Measurements from ENCODE around the gene ZFPL1. TPM values are rescaled to one million over a fixed set of nuclear protein-coding genes. Genes with fewer than 3 reads are reported as not detected.

The ZFPL1 gene
- total RNA-seq, 1 donor from 2014 or later = 33.9 TPM

DNA sequence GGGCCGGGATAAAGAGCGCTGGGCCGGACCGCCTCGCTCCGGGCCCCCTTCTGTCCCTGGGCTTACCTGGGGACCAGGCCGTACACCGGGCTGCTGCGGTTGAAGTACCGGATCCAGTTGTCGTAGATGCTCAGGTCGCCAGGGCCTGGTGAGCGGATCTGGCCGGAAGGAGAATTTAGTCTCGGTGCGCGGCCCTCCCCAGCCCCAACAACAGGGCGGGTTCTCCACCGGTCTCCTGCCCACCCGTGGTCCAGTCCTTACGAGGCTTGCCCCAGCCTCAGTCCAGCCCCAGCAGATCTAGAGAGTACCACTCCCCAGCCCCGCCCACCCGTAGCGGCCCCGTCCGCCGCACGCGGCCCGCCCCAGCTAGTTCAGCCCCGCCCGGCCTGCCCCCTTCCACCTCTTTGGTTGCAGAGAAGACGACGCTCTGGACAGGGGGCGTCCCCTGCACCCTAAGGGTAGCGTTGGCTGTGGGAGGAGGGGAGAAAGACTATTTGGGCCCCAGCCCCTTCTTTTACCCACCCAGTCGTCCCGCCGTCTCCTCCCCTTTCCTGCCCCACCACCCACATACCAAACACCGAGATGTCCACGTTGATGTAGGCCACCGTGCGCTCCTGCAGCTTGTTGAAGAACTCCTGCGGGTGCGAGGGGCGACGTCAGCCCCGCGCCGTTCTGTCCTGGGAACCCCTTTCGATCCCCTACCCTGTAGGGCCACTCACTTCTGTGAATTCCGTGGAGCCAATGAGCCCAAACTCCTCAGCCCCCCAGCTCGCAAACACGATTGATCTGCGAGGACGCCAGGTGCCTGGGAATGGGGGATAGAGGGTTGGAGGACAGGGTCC, 36.2 kb upstream of the ZFPL1 start:
- Mint-ChIP-seq H3K4me3 (ENCODE audit: unreplicated experiment) (no peak overlapping the region), H3K4me1 (ENCODE audit: low read depth, unreplicated experiment) (peaks cover 3% of the 10 kb centered on the region), H3K36me3 (ENCODE audit: unreplicated experiment) (no peaks in the 10 kb centered on the region), H3K27me3 (ENCODE audit: unreplicated experiment) (peaks cover 6% of the 10 kb centered on the region), H3K9me3 (ENCODE audit: unreplicated experiment) (peaks cover 2% of the 10 kb centered on the region), H3K27ac (ENCODE audit: unreplicated experiment) (no peak overlapping the region)
- TF ChIP-seq, protein P1, sequence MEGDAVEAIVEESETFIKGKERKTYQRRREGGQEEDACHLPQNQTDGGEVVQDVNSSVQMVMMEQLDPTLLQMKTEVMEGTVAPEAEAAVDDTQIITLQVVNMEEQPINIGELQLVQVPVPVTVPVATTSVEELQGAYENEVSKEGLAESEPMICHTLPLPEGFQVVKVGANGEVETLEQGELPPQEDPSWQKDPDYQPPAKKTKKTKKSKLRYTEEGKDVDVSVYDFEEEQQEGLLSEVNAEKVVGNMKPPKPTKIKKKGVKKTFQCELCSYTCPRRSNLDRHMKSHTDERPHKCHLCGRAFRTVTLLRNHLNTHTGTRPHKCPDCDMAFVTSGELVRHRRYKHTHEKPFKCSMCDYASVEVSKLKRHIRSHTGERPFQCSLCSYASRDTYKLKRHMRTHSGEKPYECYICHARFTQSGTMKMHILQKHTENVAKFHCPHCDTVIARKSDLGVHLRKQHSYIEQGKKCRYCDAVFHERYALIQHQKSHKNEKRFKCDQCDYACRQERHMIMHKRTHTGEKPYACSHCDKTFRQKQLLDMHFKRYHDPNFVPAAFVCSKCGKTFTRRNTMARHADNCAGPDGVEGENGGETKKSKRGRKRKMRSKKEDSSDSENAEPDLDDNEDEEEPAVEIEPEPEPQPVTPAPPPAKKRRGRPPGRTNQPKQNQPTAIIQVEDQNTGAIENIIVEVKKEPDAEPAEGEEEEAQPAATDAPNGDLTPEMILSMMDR (IDR thresholded peaks at IDR 0.05; ENCODE audit: partially characterized antibody, unreplicated experiment) = no peak
- no peak for DNase-seq

DNA sequence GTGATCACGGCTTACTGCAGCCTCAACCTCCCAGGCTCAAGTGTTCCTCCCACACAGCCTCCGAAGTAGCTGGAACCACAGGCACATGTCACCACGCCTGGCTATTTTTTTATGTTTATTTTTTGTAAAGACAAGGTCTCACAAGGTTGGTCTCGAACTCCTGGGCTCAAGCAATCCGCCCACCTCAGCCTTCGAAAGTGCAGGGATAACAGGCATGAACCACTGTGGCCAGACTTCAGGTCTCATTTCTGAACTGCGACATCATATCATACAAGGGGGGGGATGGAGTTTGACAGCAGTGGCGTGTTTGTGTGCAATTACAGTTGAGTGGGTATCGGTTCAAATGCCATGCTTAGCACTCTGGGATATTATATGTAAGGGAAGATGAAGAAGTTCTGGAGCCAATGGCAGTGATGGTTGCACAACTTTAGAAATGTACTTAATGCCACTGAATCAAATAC, 32.6 kb upstream of the ZFPL1 start:
- no peak for DNase-seq
- H3K36me3 Mint-ChIP-seq (ENCODE audit: unreplicated experiment) = no peaks in the 10 kb centered on the region
- TF ChIP-seq, protein P1 (IDR thresholded peaks at IDR 0.05; ENCODE audit: partially characterized antibody, unreplicated experiment) = no peak
- H3K4me1 Mint-ChIP-seq (ENCODE audit: low read depth, unreplicated experiment) = peaks cover 3% of the 10 kb centered on the region
- no peak overlapping the region for H3K27ac Mint-ChIP-seq (ENCODE audit: unreplicated experiment)
- peaks cover 6% of the 10 kb centered on the region for H3K27me3 Mint-ChIP-seq (ENCODE audit: unreplicated experiment)
- H3K9me3 Mint-ChIP-seq (ENCODE audit: unreplicated experiment) = peaks cover 2% of the 10 kb centered on the region
- no peak overlapping the region for H3K4me3 Mint-ChIP-seq (ENCODE audit: unreplicated experiment)

DNA sequence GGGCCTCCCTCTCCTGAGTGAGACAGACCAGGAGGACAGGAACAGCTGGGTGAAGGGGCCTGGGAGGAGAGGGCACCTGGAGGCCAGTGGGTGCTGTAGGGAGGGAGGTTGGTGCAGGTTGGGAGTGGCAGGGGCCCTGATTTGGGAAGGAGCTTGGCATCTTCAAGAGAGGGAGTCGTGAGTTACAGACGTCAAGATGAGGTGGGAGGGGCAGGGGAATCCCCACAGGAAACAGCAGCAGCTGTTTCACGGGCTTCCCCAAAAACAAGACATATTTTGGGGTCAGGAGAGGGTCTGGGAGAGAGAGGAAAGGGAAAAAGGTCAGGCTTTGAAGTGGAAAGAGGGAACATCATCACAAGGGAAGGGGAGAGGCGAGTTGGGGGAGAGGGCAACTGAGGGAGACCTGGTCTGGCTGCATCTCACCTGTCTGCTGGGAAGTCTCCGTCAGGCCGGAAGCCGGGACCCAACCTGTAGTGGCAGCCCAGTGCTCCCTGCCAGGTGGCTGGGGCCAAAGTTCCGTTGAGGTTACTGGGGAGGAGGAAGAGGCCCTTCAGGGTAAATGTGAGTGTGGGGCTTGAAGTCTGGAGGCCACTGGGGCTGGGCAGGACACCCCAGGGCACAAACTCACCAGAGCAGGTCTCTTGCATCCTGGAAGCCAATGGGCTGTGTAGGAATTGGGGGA, 30.1 kb upstream of the ZFPL1 start:
- H3K27ac Mint-ChIP-seq (ENCODE audit: unreplicated experiment) = no peak overlapping the region
- no peak overlapping the region for H3K4me3 Mint-ChIP-seq (ENCODE audit: unreplicated experiment)
- H3K4me1 Mint-ChIP-seq (ENCODE audit: low read depth, unreplicated experiment) = no peaks in the 10 kb centered on the region
- peaks cover 3% of the 10 kb centered on the region for H3K27me3 Mint-ChIP-seq (ENCODE audit: unreplicated experiment)
- H3K36me3 Mint-ChIP-seq (ENCODE audit: unreplicated experiment) = no peaks in the 10 kb centered on the region
- no peak for DNase-seq
- peaks cover 2% of the 10 kb centered on the region for H3K9me3 Mint-ChIP-seq (ENCODE audit: unreplicated experiment)
- TF ChIP-seq, protein P1 (IDR thresholded peaks at IDR 0.05; ENCODE audit: partially characterized antibody, unreplicated experiment) = no peak

DNA sequence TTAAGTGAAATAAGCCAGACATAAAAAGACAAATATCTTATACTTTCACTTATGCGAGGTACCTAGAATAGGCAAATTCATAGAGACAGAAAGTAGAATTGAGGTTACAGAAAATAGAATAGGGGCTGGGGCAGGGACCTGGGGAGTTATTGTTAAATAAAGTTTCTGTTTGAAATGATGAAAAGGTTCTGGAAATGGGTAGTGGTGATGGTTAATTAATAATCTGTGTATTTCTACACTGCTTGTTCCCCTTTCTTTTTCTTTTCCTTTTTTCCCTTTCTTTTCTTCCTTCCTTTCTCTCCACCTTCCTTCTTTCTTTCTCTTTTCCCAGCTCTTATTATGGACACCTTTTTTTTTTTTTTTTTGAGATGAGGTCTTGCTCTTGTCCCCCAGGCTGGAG, 28.5 kb upstream of the ZFPL1 start:
- H3K9me3 Mint-ChIP-seq (ENCODE audit: unreplicated experiment) = peaks cover 2% of the 10 kb centered on the region
- no peak for DNase-seq
- TF ChIP-seq, protein P1 (IDR thresholded peaks at IDR 0.05; ENCODE audit: partially characterized antibody, unreplicated experiment) = no peak
- H3K36me3 Mint-ChIP-seq (ENCODE audit: unreplicated experiment) = no peaks in the 10 kb centered on the region
- H3K4me3 Mint-ChIP-seq (ENCODE audit: unreplicated experiment) = no peak overlapping the region
- H3K4me1 Mint-ChIP-seq (ENCODE audit: low read depth, unreplicated experiment) = no peaks in the 10 kb centered on the region
- no peak overlapping the region for H3K27ac Mint-ChIP-seq (ENCODE audit: unreplicated experiment)
- H3K27me3 Mint-ChIP-seq (ENCODE audit: unreplicated experiment) = peaks cover 7% of the 10 kb centered on the region

GRCh38 chr11:65056999-65057398, 27.0 kb upstream of the ZFPL1 start:
- H3K36me3 Mint-ChIP-seq (ENCODE audit: unreplicated experiment) = no peaks in the 10 kb centered on the region
- H3K9me3 Mint-ChIP-seq (ENCODE audit: unreplicated experiment) = peaks cover 2% of the 10 kb centered on the region
- no peak for DNase-seq
- TF ChIP-seq, protein P1 (IDR thresholded peaks at IDR 0.05; ENCODE audit: partially characterized antibody, unreplicated experiment) = no peak
- no peak overlapping the region for H3K4me3 Mint-ChIP-seq (ENCODE audit: unreplicated experiment)
- H3K27me3 Mint-ChIP-seq (ENCODE audit: unreplicated experiment) = peaks cover 7% of the 10 kb centered on the region
- H3K4me1 Mint-ChIP-seq (ENCODE audit: low read depth, unreplicated experiment) = no peaks in the 10 kb centered on the region
- H3K27ac Mint-ChIP-seq (ENCODE audit: unreplicated experiment) = no peak overlapping the region

Data from glutamatergic neuron (in vitro differentiated cells).